ENCODE measurements around the gene COX8C.

DNA sequence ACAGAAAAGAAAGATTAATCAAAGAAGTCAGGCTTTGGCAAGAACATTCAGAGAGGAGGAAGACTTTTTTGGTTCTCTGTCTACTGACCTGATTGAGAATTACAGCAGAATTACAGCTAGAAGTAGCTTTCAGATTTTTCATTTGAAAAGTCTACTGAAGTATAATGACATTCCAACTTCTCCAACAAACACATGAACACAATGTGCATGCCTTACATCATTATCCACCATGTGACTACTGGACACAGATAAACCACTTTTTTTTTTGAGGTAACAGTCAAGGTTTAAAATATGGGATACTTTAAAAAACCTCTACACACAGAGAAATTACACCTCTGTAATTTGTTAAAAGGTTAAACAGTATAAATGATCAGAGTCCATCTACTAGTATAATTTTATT, 26.5 kb upstream of the COX8C start:
- TF ChIP-seq CTCF (IDR thresholded peaks at IDR 0.05; ENCODE audit: low read depth, low read length, poor library complexity, severe bottlenecking) (no peak), EZH2phosphoT487 (IDR thresholded peaks at IDR 0.05; ENCODE audit: borderline replicate concordance, low read length) (no peak)

Data from DOHH2 (cell line).